Measurements from ENCODE around the gene SNX14. TPM values are rescaled to one million over a fixed set of nuclear protein-coding genes. Genes with fewer than 3 reads are reported as not detected.

Gene SNX14
- total and polyA plus RNA-seq, 2 of the 13 experiments (the other 11 are each of a cell fraction or from before 2014, with no cell fraction given) = 83.5 to 112 TPM

DNA sequence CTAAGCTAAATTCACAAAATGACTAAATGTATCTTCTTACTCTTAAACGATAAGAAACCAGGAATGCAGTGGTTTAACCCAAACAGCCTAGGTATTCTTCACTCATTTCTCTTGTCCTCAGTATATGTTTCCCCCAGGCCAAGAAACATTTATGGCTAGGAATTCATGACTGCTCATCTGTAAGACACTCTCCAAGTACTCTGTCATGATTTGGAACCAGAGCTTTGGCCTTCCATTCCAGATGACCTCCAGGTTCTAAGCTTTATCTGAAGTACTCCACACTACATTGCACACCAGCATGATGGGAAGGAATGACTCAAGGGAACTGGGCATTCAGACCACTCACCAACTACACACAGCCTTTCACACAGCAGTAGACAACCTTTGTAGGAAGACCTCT is 114.5 kb downstream of the SNX14 start:
- in situ Hi-C loops (cut with HindIII; ENCODE audit: extremely low pct_ligation_motif_present, low pct_unique_long_range_greater_than_20kb) = no loop called here
- BruUV-seq (replicated peaks) = no TSS peak
- WGBS (ENCODE audit: low lambda C conversion rate) = 50% methylated on average over 1 of the region's 1 CpG

DNA sequence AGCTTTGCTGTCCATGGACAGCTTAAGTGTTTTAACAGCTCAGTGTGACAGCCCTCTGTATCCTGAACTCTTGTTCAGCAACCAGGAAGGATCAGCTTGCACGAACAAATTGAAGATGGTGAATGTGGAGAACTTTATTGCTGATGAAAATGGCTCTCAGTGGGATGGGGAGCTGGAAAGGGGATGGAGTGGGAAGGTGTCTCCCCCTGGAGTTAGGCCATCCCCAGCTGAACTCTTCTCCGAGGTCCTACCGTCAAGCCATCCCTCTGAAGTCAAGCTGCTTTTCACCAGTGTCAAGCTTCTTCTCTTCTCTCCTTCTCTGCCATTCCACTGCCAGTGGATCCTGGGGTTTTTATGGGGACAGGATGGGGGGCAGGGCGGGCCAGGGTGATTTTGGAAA is 117.1 kb downstream of the SNX14 start:
- Histone ChIP-seq H3K4me2 (ENCODE audit: low read depth, low read length) (no peak overlapping the region), H4K20me1 (ENCODE audit: insufficient read depth, low read length) (no peaks in the 10 kb centered on the region), H3K4me3 (replicated peaks in 1 of 3; ENCODE audit: insufficient read depth in 1 of 3, low read depth in 2 of 3, low read length in 3 of 3) (no peak overlapping the region), H3K79me2 (ENCODE audit: insufficient read depth, low read length) (no peaks in the 10 kb centered on the region), H3K9ac (ENCODE audit: insufficient read depth, low read depth, low read length) (no peak overlapping the region), H3K9me3 (ENCODE audit: low read length) (no peaks in the 10 kb centered on the region), H2AFZ (ENCODE audit: low read length) (no peak overlapping the region), H3K27me3 (ENCODE audit: control insufficient read depth in 1 of 2, insufficient read depth in 2 of 2, low read length in 2 of 2) (no peaks in the 10 kb centered on the region), H3K36me3 (replicated peaks in 1 of 2; ENCODE audit: control insufficient read depth in 1 of 2, insufficient read depth in 2 of 2, low read length in 2 of 2) (no peaks in the 10 kb centered on the region), H3K27ac (ENCODE audit: extremely low read length, insufficient read depth, low read length) (no peak overlapping the region), H3K4me1 (ENCODE audit: insufficient read depth, low read length) (no peaks in the 10 kb centered on the region)
- in situ Hi-C loops (cut with HindIII; ENCODE audit: extremely low pct_ligation_motif_present, low pct_unique_long_range_greater_than_20kb) = no loop called here
- CTCF ChIA-PET (ENCODE audit: low intra/inter-chr PET ratio, low total read pairs) = interaction anchor here (2.2 kb wide), 1 partner anchor 122 kb away, joined by 16 read pairs; no protein-coding TSS in a partner anchor
- ATAC-seq (peak; percentile 59), DNase-seq (ENCODE audit: low spot score) (no peak), FAIRE-seq (peak; percentile 4)
- WGBS (ENCODE audit: low lambda C conversion rate) = 64% methylated on average over 4 of the region's 4 CpGs
- TF ChIP-seq RAD21 (CRISPR knock-in tag; IDR thresholded peaks at IDR 0.05) (peak; percentile 51; the same call in 1 of the 2 replicates), SMC3 (IDR thresholded peaks at IDR 0.05; ENCODE audit: low read length) (peak; percentile 74), STAG1 (CRISPR knock-in tag; IDR thresholded peaks at IDR 0.05) (peak; percentile 75), ZNF564 (CRISPR knock-in tag; IDR thresholded peaks at IDR 0.05) (no peak), MIXL1 (CRISPR knock-in tag; IDR thresholded peaks at IDR 0.05) (no peak)
- TF ChIP-seq, protein P1, sequence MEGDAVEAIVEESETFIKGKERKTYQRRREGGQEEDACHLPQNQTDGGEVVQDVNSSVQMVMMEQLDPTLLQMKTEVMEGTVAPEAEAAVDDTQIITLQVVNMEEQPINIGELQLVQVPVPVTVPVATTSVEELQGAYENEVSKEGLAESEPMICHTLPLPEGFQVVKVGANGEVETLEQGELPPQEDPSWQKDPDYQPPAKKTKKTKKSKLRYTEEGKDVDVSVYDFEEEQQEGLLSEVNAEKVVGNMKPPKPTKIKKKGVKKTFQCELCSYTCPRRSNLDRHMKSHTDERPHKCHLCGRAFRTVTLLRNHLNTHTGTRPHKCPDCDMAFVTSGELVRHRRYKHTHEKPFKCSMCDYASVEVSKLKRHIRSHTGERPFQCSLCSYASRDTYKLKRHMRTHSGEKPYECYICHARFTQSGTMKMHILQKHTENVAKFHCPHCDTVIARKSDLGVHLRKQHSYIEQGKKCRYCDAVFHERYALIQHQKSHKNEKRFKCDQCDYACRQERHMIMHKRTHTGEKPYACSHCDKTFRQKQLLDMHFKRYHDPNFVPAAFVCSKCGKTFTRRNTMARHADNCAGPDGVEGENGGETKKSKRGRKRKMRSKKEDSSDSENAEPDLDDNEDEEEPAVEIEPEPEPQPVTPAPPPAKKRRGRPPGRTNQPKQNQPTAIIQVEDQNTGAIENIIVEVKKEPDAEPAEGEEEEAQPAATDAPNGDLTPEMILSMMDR (CRISPR knock-in tag; IDR thresholded peaks at IDR 0.05) = peak; percentile 60
- intact Hi-C loops (cut with micrococcal nuclease; ENCODE audit: unreplicated experiment) = no loop called here
- no TSS peak for BruUV-seq (replicated peaks)
- POLR2A ChIA-PET = no interaction called here

More for the DNA sequence above, 114.5 kb downstream of the SNX14 start:
- no peak for DNase-seq (ENCODE audit: low spot score)
- peaks cover 7% of the 10 kb centered on the region; the same call in 1 of the 2 replicates for H3K4me1 ChIP-seq (ENCODE audit: insufficient read depth, low read length)
- no peak for ATAC-seq
- intact Hi-C loops (cut with micrococcal nuclease; ENCODE audit: unreplicated experiment) = no loop called here
- ChIA-PET CTCF (ENCODE audit: low intra/inter-chr PET ratio, low total read pairs) (no interaction called here), POLR2A (no interaction called here)
- no peak for FAIRE-seq
- no peaks in the 10 kb centered on the region for H4K20me1 ChIP-seq (ENCODE audit: insufficient read depth, low read length)
- H3K9me3 ChIP-seq (ENCODE audit: low read length) = no peaks in the 10 kb centered on the region
- H3K27me3 ChIP-seq (ENCODE audit: control insufficient read depth in 1 of 2, insufficient read depth in 2 of 2, low read length in 2 of 2) = no peaks in the 10 kb centered on the region
- no peaks in the 10 kb centered on the region for H3K36me3 ChIP-seq (replicated peaks in 1 of 2; ENCODE audit: control insufficient read depth in 1 of 2, insufficient read depth in 2 of 2, low read length in 2 of 2)
- no peak overlapping the region for H3K4me3 ChIP-seq (replicated peaks in 1 of 3; ENCODE audit: insufficient read depth in 1 of 3, low read depth in 2 of 3, low read length in 3 of 3)
- no peak overlapping the region for H3K4me2 ChIP-seq (ENCODE audit: low read depth, low read length)
- no peak for TF ChIP-seq ZNF549 (CRISPR knock-in tag; IDR thresholded peaks at IDR 0.05)
- H3K79me2 ChIP-seq (ENCODE audit: insufficient read depth, low read length) = no peaks in the 10 kb centered on the region
- H2AFZ ChIP-seq (ENCODE audit: low read length) = no peak overlapping the region
- H3K9ac ChIP-seq (ENCODE audit: insufficient read depth, low read depth, low read length) = no peak overlapping the region
- H3K27ac ChIP-seq (ENCODE audit: extremely low read length, insufficient read depth, low read length) = no peak overlapping the region

Measured in HepG2 (cell line).